GM12892 (cell line): ENCODE data around the gene ADAM17.

ENCODE experiments used
- POLR2A ChIP-seq: IDR thresholded peaks from 2 replicates; pipeline ENCODE4 v1.6.1; 2011; ENCODE audit warnings: low read depth, low read length, control low read depth
- POLR2AphosphoS5 ChIP-seq: IDR thresholded peaks from 2 replicates; pipeline ENCODE4 v1.6.1; 2011; ENCODE audit warnings: low read depth, low read length, control low read depth
- TAF1 ChIP-seq: IDR thresholded peaks from 2 replicates; pipeline ENCODE4 v1.6.1; 2011; ENCODE audit warnings: low read depth, mild to moderate bottlenecking, control low read depth, low read length, borderline replicate concordance

- TF ChIP-seq POLR2A: no peak
- TF ChIP-seq TAF1: no peak
- no peak for TF ChIP-seq POLR2AphosphoS5
Measured at GRCh38 chr2:9439536-9439935, 116.1 kb downstream of the ADAM17 start.
